Inferior parietal cortex (tissue), 1 donor: ENCODE results near the gene PRPF18.
"Not testable (repeated sequence)": the region's sequence is repeated elsewhere in the genome, so short reads cannot be mapped to it uniquely, and the experiment has no call there.

ENCODE experiments used
- DNase-seq: peaks from one replicate; pipeline ENCODE4 v3.0.0-alpha.2; 2016; ENCODE audit errors: extremely low spot score

PRPF18 gene

GRCh38 chr10:13586676-13587355 is at the start of gene PRPF18:
Gene PRPF18, plus strand, starts transcription at chr10:13586965. Its CDS starts 122 bp downstream, at chr10:13587087.
- DNase-seq = peak; percentile 97

- DNase-seq = not testable (repeated sequence)
Observed at GRCh38 chr10:13537985-13538384, 48.8 kb upstream of the PRPF18 start.

- DNase-seq = no peak
Observed at GRCh38 chr10:13542533-13542932, 44.2 kb upstream of the PRPF18 start.

- no peak for DNase-seq
Observed at GRCh38 chr10:13550802-13551201, 36.0 kb upstream of the PRPF18 start.

- no peak for DNase-seq
Observed at GRCh38 chr10:13555884-13556510, 30.8 kb upstream of the PRPF18 start.

GRCh38 chr10:13559124-13559700 is 27.6 kb upstream of the PRPF18 start:
- no peak for DNase-seq

GRCh38 chr10:13560597-13560996 is 26.2 kb upstream of the PRPF18 start:
- no peak for DNase-seq

GRCh38 chr10:13563481-13564445 is 23.0 kb upstream of the PRPF18 start:
- DNase-seq = no peak

GRCh38 chr10:13564576-13564975 is 22.2 kb upstream of the PRPF18 start:
- DNase-seq = no peak

GRCh38 chr10:13567030-13567429 is 19.7 kb upstream of the PRPF18 start:
- no peak for DNase-seq

- DNase-seq = no peak
Observed at GRCh38 chr10:13571541-13571940, 15.2 kb upstream of the PRPF18 start.

GRCh38 chr10:13573960-13574359 is 12.8 kb upstream of the PRPF18 start:
- DNase-seq = no peak

GRCh38 chr10:13585195-13585751 is 1.5 kb upstream of the PRPF18 start:
- no peak for DNase-seq

- DNase-seq = no peak
Observed at GRCh38 chr10:13585943-13586342, 822 bp upstream of the PRPF18 start.

- no peak for DNase-seq
Observed at GRCh38 chr10:13587391-13587790, 626 bp downstream of the PRPF18 start.

- DNase-seq = no peak
Observed at GRCh38 chr10:13589316-13589715, 2.6 kb downstream of the PRPF18 start.

- DNase-seq = no peak
Observed at GRCh38 chr10:13590886-13591285, 4.1 kb downstream of the PRPF18 start.

- DNase-seq = no peak
Observed at GRCh38 chr10:13592306-13592705, 5.5 kb downstream of the PRPF18 start.

GRCh38 chr10:13593535-13593934 is 6.8 kb downstream of the PRPF18 start:
- no peak for DNase-seq

- DNase-seq = no peak
Observed at GRCh38 chr10:13594641-13595040, 7.9 kb downstream of the PRPF18 start.

GRCh38 chr10:13597909-13598308 is 11.1 kb downstream of the PRPF18 start:
- no peak for DNase-seq
